Activated naive CD8-positive, alpha-beta T cell treated with anti-CD3 and anti-CD28 coated beads, Interleukin-2, amount 50 U/mL, for 24 hours (primary cell): ENCODE measurements around the gene RASSF4.
A peak's percentile ranks its signal among the peaks of the same experiment; 100 is the strongest.

Source experiments
- ATAC-seq: fragments of 150-1000 bp; cut with Tn5 transposase; one replicate; pipeline ENCODE4 v1.10.0; 2021
- DNase-seq: peaks from one replicate; pipeline ENCODE4 v3.0.0; 2021
- H3K27ac Mint-ChIP-seq: one replicate; pipeline ENCODE4 v1.8.0; 2021; ENCODE audit warnings: mild to moderate bottlenecking, mixed read lengths
- H3K27me3 Mint-ChIP-seq: one replicate; pipeline ENCODE4 v1.8.0; 2021; ENCODE audit warnings: mixed read lengths
- H3K36me3 Mint-ChIP-seq: one replicate; pipeline ENCODE4 v1.8.0; 2021; ENCODE audit warnings: low read depth, mixed read lengths
- H3K4me1 Mint-ChIP-seq: one replicate; pipeline ENCODE4 v1.8.0; 2021; ENCODE audit warnings: mixed read lengths
- H3K4me3 Mint-ChIP-seq: one replicate; pipeline ENCODE4 v1.8.0; 2021; ENCODE audit warnings: mild to moderate bottlenecking, moderate library complexity, mixed read lengths
- H3K9me3 Mint-ChIP-seq: one replicate; pipeline ENCODE4 v1.8.0; 2021; ENCODE audit warnings: mixed read lengths

The RASSF4 gene

GRCh38 chr10:44949127-44949802 lies 10.3 kb upstream of the RASSF4 start:
- no peak for DNase-seq
- Mint-ChIP-seq H3K4me3 (no peak overlapping the region), H3K27ac (no peak overlapping the region)

GRCh38 chr10:44949915-44950314 lies 9.7 kb upstream of the RASSF4 start:
- peaks cover 19% of the 10 kb centered on the region for H3K4me1 Mint-ChIP-seq
- H3K36me3 Mint-ChIP-seq: peaks cover 5% of the 10 kb centered on the region
- no peak for DNase-seq
- H3K4me3 Mint-ChIP-seq: no peak overlapping the region
- peaks cover 2% of the 10 kb centered on the region for H3K27me3 Mint-ChIP-seq
- peaks cover 4% of the 10 kb centered on the region for H3K9me3 Mint-ChIP-seq
- H3K27ac Mint-ChIP-seq: no peak overlapping the region
- no peak for ATAC-seq

More at GRCh38 chr10:44949127-44949802, 10.3 kb upstream of the RASSF4 start:
- Mint-ChIP-seq H3K4me1 (peaks cover 19% of the 10 kb centered on the region), H3K36me3 (peaks cover 5% of the 10 kb centered on the region), H3K27me3 (peaks cover 2% of the 10 kb centered on the region), H3K9me3 (peaks cover 11% of the 10 kb centered on the region)
- no peak for ATAC-seq

- no peaks in the 10 kb centered on the region for H3K9me3 Mint-ChIP-seq
- no peaks in the 10 kb centered on the region for H3K27me3 Mint-ChIP-seq
- peaks cover 19% of the 10 kb centered on the region for H3K4me1 Mint-ChIP-seq
- H3K27ac Mint-ChIP-seq: no peak overlapping the region
- no peak for ATAC-seq
- DNase-seq: no peak
- no peak overlapping the region for H3K4me3 Mint-ChIP-seq
- peaks cover 3% of the 10 kb centered on the region for H3K36me3 Mint-ChIP-seq
These were observed 9.0 kb upstream of the RASSF4 start for GRCh38 chr10:44950326-44951225.

- Mint-ChIP-seq H3K9me3 (no peaks in the 10 kb centered on the region), H3K27ac (no peak overlapping the region), H3K27me3 (no peaks in the 10 kb centered on the region), H3K4me3 (no peak overlapping the region), H3K4me1 (peaks cover 14% of the 10 kb centered on the region), H3K36me3 (peaks cover 4% of the 10 kb centered on the region)
- DNase-seq (no peak), ATAC-seq (no peak)
These were observed 7.9 kb upstream of the RASSF4 start for GRCh38 chr10:44951576-44952226.

GRCh38 chr10:44952779-44953231 lies 6.8 kb upstream of the RASSF4 start:
- Mint-ChIP-seq H3K27me3 (no peaks in the 10 kb centered on the region), H3K4me1 (peaks cover 14% of the 10 kb centered on the region), H3K4me3 (no peak overlapping the region), H3K27ac (no peak overlapping the region), H3K9me3 (no peaks in the 10 kb centered on the region), H3K36me3 (peaks cover 7% of the 10 kb centered on the region)
- DNase-seq: no peak
- no peak for ATAC-seq

- no peak overlapping the region for H3K4me3 Mint-ChIP-seq
- H3K36me3 Mint-ChIP-seq: peaks cover 7% of the 10 kb centered on the region
- DNase-seq (no peak), ATAC-seq (no peak)
- no peaks in the 10 kb centered on the region for H3K9me3 Mint-ChIP-seq
- H3K27ac Mint-ChIP-seq: no peak overlapping the region
- H3K4me1 Mint-ChIP-seq: peaks cover 17% of the 10 kb centered on the region
- no peaks in the 10 kb centered on the region for H3K27me3 Mint-ChIP-seq
These were observed 5.6 kb upstream of the RASSF4 start for GRCh38 chr10:44954042-44954441.

- Mint-ChIP-seq H3K4me3 (no peak overlapping the region), H3K27ac (no peak overlapping the region), H3K9me3 (no peaks in the 10 kb centered on the region), H3K4me1 (peaks cover 18% of the 10 kb centered on the region), H3K27me3 (no peaks in the 10 kb centered on the region), H3K36me3 (peaks cover 7% of the 10 kb centered on the region)
- ATAC-seq: no peak
- no peak for DNase-seq
These were observed 4.6 kb upstream of the RASSF4 start for GRCh38 chr10:44954962-44955361.

GRCh38 chr10:44955413-44956070 lies 4.1 kb upstream of the RASSF4 start:
- ATAC-seq (no peak), DNase-seq (no peak)
- Mint-ChIP-seq H3K4me3 (no peak overlapping the region), H3K4me1 (peaks cover 21% of the 10 kb centered on the region), H3K27ac (no peak overlapping the region), H3K36me3 (peaks cover 7% of the 10 kb centered on the region), H3K27me3 (no peaks in the 10 kb centered on the region), H3K9me3 (no peaks in the 10 kb centered on the region)

GRCh38 chr10:44956226-44956625 lies 3.4 kb upstream of the RASSF4 start:
- Mint-ChIP-seq H3K36me3 (peaks cover 7% of the 10 kb centered on the region), H3K9me3 (no peaks in the 10 kb centered on the region), H3K4me1 (peaks cover 21% of the 10 kb centered on the region), H3K27ac (no peak overlapping the region), H3K4me3 (no peak overlapping the region), H3K27me3 (no peaks in the 10 kb centered on the region)
- no peak for ATAC-seq
- DNase-seq: no peak

- H3K27ac Mint-ChIP-seq: no peak overlapping the region
- H3K36me3 Mint-ChIP-seq: peaks cover 7% of the 10 kb centered on the region
- ATAC-seq (no peak), DNase-seq (no peak)
- H3K4me1 Mint-ChIP-seq: peaks cover 21% of the 10 kb centered on the region
- no peak overlapping the region for H3K4me3 Mint-ChIP-seq
- H3K27me3 Mint-ChIP-seq: no peaks in the 10 kb centered on the region
- no peaks in the 10 kb centered on the region for H3K9me3 Mint-ChIP-seq
These were observed 2.6 kb upstream of the RASSF4 start for GRCh38 chr10:44956717-44957706.

- Mint-ChIP-seq H3K27ac (peak overlapping the region; percentile 56), H3K27me3 (peaks cover 2% of the 10 kb centered on the region), H3K9me3 (no peaks in the 10 kb centered on the region), H3K36me3 (peaks cover 7% of the 10 kb centered on the region), H3K4me3 (peak overlapping the region; percentile 84), H3K4me1 (peaks cover 21% of the 10 kb centered on the region)
- DNase-seq (no peak), ATAC-seq (no peak)
These were observed 1.3 kb upstream of the RASSF4 start for GRCh38 chr10:44958196-44958897.

- DNase-seq (no peak), ATAC-seq (no peak)
- Mint-ChIP-seq H3K36me3 (peaks cover 7% of the 10 kb centered on the region), H3K27ac (peak overlapping the region; percentile 56), H3K9me3 (no peaks in the 10 kb centered on the region), H3K4me3 (peak overlapping the region; percentile 84), H3K4me1 (peaks cover 21% of the 10 kb centered on the region), H3K27me3 (peaks cover 2% of the 10 kb centered on the region)
These were observed 730 bp upstream of the RASSF4 start for GRCh38 chr10:44958898-44959246.

GRCh38 chr10:44960088-44960460 lies 472 bp downstream of the RASSF4 start:
- no peak overlapping the region for H3K27ac Mint-ChIP-seq
- peak overlapping the region; percentile 84 for H3K4me3 Mint-ChIP-seq
- peaks cover 24% of the 10 kb centered on the region for H3K4me1 Mint-ChIP-seq
- DNase-seq (no peak), ATAC-seq (no peak)
- H3K27me3 Mint-ChIP-seq: peaks cover 2% of the 10 kb centered on the region
- peaks cover 4% of the 10 kb centered on the region for H3K36me3 Mint-ChIP-seq
- H3K9me3 Mint-ChIP-seq: no peaks in the 10 kb centered on the region
